ENCODE data around the gene PLEKHN1.

The PLEKHN1 gene

DNA sequence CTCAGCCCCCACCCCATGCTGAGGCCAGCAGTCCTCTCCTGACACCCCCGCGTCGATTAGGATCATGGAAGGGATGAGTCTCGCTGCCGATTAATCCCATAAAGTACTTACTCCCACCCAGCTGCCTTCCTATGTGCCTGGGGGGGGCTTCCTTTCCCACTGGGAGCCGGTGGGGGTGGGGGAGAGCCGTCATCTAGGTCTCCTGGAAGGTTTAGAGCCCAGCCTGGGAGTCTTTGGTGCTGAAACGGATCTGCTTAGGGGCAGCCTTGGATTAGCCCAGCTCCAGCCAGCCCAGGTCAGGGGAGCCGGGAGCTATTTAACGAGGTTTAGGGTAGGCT is 32.7 kb upstream of the PLEKHN1 start:
- CTCF ChIA-PET: interaction anchor here (1.3 to 1.4 kb wide), 2 partner anchors 11 to 29 kb away, joined by 5 to 6 read pairs; no protein-coding TSS in a partner anchor

DNA sequence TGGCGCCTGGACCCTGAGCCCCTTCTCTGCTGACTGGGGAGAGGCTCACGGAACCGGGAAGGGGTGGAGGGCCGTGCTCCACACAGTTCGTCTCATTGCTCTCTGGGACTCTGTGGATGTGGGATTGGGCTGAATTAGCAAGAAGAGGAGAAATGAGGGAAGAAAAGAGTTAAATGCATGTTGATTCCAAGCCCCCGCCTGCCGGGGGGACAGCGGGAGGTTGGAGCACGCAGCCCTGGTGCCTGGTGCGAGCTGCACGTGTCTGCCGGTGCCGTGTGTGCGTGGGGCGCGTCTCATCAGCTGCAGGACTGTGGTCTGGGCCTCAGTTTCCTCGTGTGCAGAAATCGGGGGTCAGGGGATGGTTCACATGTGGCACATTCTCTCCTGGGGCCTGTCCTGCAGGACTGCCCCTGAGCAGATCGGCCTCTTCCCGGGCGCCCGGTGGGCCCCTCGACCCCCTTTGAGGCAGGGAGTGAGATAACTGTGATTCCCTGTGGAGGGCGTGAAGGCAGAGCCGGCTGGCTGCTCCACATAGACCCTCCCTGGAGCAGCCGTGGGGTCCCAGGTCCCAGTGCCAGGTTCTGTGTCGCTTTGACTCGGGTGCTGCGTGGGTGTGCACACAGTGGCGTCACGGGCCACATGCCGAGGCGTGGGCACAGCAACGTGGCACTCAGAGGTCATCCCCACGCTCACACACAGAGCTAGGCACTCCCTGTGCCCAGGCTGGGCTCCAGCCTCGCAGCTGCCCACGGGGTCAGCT is 31.1 kb upstream of the PLEKHN1 start:
- Histone ChIP-seq H3K27ac (ENCODE audit: extremely low read depth, low read depth, low read length) (peak overlapping the region; percentile 96), H3K9me3 (ENCODE audit: control insufficient read depth, insufficient read depth, low read depth, low read length) (no peaks in the 10 kb centered on the region), H3K36me3 (ENCODE audit: control insufficient read depth in 2 of 2, insufficient read depth in 1 of 2, low read length in 2 of 2) (peaks cover 0 to 37% of the 10 kb centered on the region in 2 experiments; a peak in 1 of 3 replicates), H3K4me1 (ENCODE audit: control insufficient read depth, insufficient read depth, low read length) (peaks cover 49% of the 10 kb centered on the region), H3K4me3 (ENCODE audit: low read depth, low read length) (0 out of 2 replicates have a peak overlapping the region, but pooled peaks have one; percentile 4)
- ChIA-PET POLR2A (no interaction called here), CTCF (no interaction called here)
- TF ChIP-seq ZNF324 (tag by site-specific recombination; IDR thresholded peaks at IDR 0.05) (no peak), ZNF776 (tag by site-specific recombination; IDR thresholded peaks at IDR 0.05; ENCODE audit: borderline replicate concordance) (no peak), ZNF843 (tag by site-specific recombination; IDR thresholded peaks at IDR 0.05) (no peak), ZBTB1 (tag by site-specific recombination; IDR thresholded peaks at IDR 0.05) (no peak), ZNF558 (tag by site-specific recombination; IDR thresholded peaks at IDR 0.05) (no peak), ZNF341 (tag by site-specific recombination; IDR thresholded peaks at IDR 0.05; ENCODE audit: low read depth) (no peak; the same call in 1 of the 2 replicates), ZBTB20 (tag by site-specific recombination; IDR thresholded peaks at IDR 0.05) (peak; percentile 14)
- TF ChIP-seq, protein P1, sequence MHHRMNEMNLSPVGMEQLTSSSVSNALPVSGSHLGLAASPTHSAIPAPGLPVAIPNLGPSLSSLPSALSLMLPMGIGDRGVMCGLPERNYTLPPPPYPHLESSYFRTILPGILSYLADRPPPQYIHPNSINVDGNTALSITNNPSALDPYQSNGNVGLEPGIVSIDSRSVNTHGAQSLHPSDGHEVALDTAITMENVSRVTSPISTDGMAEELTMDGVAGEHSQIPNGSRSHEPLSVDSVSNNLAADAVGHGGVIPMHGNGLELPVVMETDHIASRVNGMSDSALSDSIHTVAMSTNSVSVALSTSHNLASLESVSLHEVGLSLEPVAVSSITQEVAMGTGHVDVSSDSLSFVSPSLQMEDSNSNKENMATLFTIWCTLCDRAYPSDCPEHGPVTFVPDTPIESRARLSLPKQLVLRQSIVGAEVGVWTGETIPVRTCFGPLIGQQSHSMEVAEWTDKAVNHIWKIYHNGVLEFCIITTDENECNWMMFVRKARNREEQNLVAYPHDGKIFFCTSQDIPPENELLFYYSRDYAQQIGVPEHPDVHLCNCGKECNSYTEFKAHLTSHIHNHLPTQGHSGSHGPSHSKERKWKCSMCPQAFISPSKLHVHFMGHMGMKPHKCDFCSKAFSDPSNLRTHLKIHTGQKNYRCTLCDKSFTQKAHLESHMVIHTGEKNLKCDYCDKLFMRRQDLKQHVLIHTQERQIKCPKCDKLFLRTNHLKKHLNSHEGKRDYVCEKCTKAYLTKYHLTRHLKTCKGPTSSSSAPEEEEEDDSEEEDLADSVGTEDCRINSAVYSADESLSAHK (tag by site-specific recombination; IDR thresholded peaks at IDR 0.05): no peak

More for the DNA sequence above, 32.7 kb upstream of the PLEKHN1 start:
- H3K27ac ChIP-seq (ENCODE audit: extremely low read depth, low read depth, low read length): no peak overlapping the region
- POLR2A ChIA-PET: interaction anchor here (0.6 to 6.5 kb wide), 4 partner anchors 8 to 41 kb away, joined by 3 to 111 read pairs (median 6); no protein-coding TSS in a partner anchor
- H3K36me3 ChIP-seq (ENCODE audit: control insufficient read depth in 2 of 2, insufficient read depth in 1 of 2, low read length in 2 of 2): peaks cover 0 to 45% of the 10 kb centered on the region in 2 experiments; a peak in 1 of 3 replicates
- TF ChIP-seq ZNF571 (tag by site-specific recombination; IDR thresholded peaks at IDR 0.05) (no peak), WT1 (tag by site-specific recombination; IDR thresholded peaks at IDR 0.05) (0 out of 2 replicates have a peak, but pooled peaks have one; percentile 15), GLIS1 (tag by site-specific recombination; IDR thresholded peaks at IDR 0.05) (peak; percentile 100), ZNF677 (tag by site-specific recombination; IDR thresholded peaks at IDR 0.05) (no peak), KLF1 (tag by site-specific recombination; IDR thresholded peaks at IDR 0.05) (0 out of 2 replicates have a peak, but pooled peaks have one; percentile 26), ZNF2 (tag by site-specific recombination; IDR thresholded peaks at IDR 0.05) (no peak), ZFHX2 (tag by site-specific recombination; conservative IDR thresholded peaks at IDR 0.05) (peak; percentile 70), ZBTB8A (tag by site-specific recombination; IDR thresholded peaks at IDR 0.05) (peak; percentile 7; the same call in 1 of the 2 replicates), KLF10 (tag by site-specific recombination; IDR thresholded peaks at IDR 0.05) (no peak), OSR2 (tag by site-specific recombination; IDR thresholded peaks at IDR 0.05) (peak; percentile 66), IKZF3 (tag by site-specific recombination; IDR thresholded peaks at IDR 0.05) (peak; percentile 75; the same call in 1 of the 2 replicates), HOXC10 (CRISPR knock-in tag; IDR thresholded peaks at IDR 0.05) (no peak), ZNF426 (tag by site-specific recombination; IDR thresholded peaks at IDR 0.05) (no peak), ZEB2 (tag by site-specific recombination; IDR thresholded peaks at IDR 0.05) (peak; percentile 71), GLIS2 (tag by site-specific recombination; IDR thresholded peaks at IDR 0.05) (peak; percentile 85), ZNF629 (tag by site-specific recombination; IDR thresholded peaks at IDR 0.05) (no peak), ZNF423 (tag by site-specific recombination; IDR thresholded peaks at IDR 0.05) (peak; percentile 76; the same call in 1 of the 2 replicates), ZNF341 (tag by site-specific recombination; IDR thresholded peaks at IDR 0.05; ENCODE audit: low read depth) (peak; percentile 40; the same call in 1 of the 2 replicates), ZNF549 (tag by site-specific recombination; IDR thresholded peaks at IDR 0.05) (no peak), ZIC2 (tag by site-specific recombination; IDR thresholded peaks at IDR 0.05) (peak; percentile 99), EGR2 (tag by site-specific recombination; IDR thresholded peaks at IDR 0.05; ENCODE audit: low read depth) (peak; percentile 23; the same call in 1 of the 2 replicates), ZNF335 (tag by site-specific recombination; conservative IDR thresholded peaks at IDR 0.05) (0 out of 2 replicates have a peak, but pooled peaks have one; percentile 21)
- TF ChIP-seq, protein P2, sequence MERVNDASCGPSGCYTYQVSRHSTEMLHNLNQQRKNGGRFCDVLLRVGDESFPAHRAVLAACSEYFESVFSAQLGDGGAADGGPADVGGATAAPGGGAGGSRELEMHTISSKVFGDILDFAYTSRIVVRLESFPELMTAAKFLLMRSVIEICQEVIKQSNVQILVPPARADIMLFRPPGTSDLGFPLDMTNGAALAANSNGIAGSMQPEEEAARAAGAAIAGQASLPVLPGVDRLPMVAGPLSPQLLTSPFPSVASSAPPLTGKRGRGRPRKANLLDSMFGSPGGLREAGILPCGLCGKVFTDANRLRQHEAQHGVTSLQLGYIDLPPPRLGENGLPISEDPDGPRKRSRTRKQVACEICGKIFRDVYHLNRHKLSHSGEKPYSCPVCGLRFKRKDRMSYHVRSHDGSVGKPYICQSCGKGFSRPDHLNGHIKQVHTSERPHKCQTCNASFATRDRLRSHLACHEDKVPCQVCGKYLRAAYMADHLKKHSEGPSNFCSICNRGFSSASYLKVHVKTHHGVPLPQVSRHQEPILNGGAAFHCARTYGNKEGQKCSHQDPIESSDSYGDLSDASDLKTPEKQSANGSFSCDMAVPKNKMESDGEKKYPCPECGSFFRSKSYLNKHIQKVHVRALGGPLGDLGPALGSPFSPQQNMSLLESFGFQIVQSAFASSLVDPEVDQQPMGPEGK (tag by site-specific recombination; IDR thresholded peaks at IDR 0.05): peak; percentile 84
- TF ChIP-seq, protein P3, sequence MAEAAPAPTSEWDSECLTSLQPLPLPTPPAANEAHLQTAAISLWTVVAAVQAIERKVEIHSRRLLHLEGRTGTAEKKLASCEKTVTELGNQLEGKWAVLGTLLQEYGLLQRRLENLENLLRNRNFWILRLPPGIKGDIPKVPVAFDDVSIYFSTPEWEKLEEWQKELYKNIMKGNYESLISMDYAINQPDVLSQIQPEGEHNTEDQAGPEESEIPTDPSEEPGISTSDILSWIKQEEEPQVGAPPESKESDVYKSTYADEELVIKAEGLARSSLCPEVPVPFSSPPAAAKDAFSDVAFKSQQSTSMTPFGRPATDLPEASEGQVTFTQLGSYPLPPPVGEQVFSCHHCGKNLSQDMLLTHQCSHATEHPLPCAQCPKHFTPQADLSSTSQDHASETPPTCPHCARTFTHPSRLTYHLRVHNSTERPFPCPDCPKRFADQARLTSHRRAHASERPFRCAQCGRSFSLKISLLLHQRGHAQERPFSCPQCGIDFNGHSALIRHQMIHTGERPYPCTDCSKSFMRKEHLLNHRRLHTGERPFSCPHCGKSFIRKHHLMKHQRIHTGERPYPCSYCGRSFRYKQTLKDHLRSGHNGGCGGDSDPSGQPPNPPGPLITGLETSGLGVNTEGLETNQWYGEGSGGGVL (tag by site-specific recombination; IDR thresholded peaks at IDR 0.05): peak; percentile 27; the same call in 1 of the 2 replicates
- TF ChIP-seq, protein P4, sequence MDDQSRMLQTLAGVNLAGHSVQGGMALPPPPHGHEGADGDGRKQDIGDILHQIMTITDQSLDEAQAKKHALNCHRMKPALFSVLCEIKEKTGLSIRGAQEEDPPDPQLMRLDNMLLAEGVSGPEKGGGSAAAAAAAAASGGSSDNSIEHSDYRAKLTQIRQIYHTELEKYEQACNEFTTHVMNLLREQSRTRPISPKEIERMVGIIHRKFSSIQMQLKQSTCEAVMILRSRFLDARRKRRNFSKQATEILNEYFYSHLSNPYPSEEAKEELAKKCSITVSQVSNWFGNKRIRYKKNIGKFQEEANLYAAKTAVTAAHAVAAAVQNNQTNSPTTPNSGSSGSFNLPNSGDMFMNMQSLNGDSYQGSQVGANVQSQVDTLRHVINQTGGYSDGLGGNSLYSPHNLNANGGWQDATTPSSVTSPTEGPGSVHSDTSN (CRISPR knock-in tag; IDR thresholded peaks at IDR 0.05): no peak
- TF ChIP-seq, protein P5, sequence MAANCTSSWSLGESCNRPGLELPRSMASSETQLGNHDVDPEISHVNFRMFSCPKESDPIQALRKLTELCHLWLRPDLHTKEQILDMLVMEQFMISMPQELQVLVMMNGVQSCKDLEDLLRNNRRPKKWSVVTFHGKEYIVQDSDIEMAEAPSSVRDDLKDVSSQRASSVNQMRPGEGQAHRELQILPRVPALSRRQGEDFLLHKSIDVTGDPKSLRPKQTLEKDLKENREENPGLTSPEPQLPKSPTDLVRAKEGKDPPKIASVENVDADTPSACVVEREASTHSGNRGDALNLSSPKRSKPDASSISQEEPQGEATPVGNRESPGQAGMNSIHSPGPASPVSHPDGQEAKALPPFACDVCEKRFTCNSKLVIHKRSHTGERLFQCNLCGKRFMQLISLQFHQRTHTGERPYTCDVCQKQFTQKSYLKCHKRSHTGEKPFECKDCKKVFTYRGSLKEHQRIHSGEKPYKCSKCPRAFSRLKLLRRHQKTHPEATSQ (tag by site-specific recombination; IDR thresholded peaks at IDR 0.05): no peak
- H3K9me3 ChIP-seq (ENCODE audit: control insufficient read depth, insufficient read depth, low read depth, low read length): no peaks in the 10 kb centered on the region
- peaks cover 36% of the 10 kb centered on the region for H3K4me1 ChIP-seq (ENCODE audit: control insufficient read depth, insufficient read depth, low read length)
- H3K4me3 ChIP-seq (ENCODE audit: low read depth, low read length): no peak overlapping the region

Data from HEK293 (cell line).